GM21786 (cell line): ENCODE measurements around the gene VSIR.

Experiments used
- ATAC-seq: cut with Tn5 transposase; IDR thresholded peaks from one replicate; pipeline ENCODE4 v1.9.1; 2021; ENCODE audit not compliant: unreplicated experiment

The VSIR gene

DNA sequence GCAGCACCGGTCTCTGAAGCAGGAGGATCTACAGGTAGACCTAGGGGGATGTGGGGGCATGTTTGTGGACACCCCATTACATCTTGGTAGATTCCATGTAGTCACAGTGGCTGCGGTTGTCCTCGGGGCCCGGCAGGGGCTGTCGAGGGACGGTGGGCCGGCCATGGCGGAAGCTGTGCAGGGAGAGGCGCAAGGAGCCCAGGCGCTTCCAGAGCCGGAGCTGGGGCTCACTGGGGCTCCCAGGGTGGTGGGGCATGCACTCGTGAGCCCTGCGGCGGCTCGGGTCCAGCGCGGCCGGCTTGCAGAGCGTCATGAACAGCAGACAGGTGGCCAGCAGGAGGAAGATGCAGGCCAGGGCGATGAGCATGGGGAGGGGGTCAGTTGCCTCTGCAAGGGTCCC lies 57.5 kb downstream of the VSIR start:
- ATAC-seq: no peak

DNA sequence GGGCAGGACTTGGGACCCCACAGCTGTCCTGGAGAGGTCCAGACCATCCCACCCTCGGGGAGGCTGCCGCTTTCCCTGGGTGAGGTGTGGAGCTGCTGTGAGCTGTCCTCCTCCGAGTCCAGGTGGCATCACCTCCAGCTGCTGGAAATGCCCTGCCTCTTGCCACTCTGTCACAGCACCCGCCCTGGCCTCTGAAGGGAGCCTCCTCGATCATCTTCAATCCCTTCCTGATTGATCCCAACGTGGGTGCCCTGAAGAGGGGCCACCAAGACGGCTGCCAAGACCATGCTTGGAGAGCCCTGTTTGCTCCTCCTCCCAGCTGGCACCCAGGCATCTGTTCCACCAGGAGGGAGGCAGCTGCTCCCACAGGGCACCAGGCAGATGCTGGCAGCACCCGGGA lies 58.3 kb downstream of the VSIR start:
- ATAC-seq: no peak

DNA sequence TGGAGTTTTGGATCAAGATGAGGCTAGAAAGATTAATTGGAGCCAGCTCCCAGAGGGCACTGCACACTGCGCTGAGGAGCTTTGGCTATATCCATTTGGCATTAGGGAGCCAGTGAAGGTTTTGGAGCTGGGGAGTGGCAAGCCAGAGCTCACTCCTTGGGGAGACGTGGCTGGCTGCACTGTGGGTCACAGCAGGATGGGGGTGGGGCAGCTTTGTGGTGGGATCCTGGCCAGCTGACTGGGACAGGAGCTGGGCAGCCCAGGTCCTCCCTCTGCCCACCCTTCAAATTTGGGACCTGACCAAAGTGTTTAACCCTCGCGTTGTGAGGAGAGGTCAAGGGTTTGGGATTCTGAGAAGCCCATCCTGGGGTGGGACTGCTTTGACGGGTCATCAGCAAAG lies 58.7 kb downstream of the VSIR start:
- no peak for ATAC-seq

DNA sequence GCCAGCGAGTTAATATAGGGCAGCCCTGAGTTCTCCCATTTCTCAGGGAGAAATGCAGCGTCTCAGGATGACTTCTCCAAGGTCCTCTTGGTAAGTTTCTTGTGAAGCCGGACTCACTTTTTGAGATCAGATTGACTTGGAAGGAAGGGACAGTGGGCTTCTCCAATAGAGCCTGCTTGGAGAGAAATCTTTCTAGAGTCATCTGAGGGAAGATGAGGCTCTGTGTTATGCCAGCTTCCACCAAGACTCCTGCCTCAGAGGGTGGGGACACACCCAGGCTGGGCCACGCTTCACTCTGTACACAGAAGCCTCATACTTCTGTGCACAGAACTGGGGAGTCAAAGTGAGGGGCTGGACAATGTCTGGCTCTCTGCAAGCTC lies 59.3 kb downstream of the VSIR start:
- no peak for ATAC-seq

DNA sequence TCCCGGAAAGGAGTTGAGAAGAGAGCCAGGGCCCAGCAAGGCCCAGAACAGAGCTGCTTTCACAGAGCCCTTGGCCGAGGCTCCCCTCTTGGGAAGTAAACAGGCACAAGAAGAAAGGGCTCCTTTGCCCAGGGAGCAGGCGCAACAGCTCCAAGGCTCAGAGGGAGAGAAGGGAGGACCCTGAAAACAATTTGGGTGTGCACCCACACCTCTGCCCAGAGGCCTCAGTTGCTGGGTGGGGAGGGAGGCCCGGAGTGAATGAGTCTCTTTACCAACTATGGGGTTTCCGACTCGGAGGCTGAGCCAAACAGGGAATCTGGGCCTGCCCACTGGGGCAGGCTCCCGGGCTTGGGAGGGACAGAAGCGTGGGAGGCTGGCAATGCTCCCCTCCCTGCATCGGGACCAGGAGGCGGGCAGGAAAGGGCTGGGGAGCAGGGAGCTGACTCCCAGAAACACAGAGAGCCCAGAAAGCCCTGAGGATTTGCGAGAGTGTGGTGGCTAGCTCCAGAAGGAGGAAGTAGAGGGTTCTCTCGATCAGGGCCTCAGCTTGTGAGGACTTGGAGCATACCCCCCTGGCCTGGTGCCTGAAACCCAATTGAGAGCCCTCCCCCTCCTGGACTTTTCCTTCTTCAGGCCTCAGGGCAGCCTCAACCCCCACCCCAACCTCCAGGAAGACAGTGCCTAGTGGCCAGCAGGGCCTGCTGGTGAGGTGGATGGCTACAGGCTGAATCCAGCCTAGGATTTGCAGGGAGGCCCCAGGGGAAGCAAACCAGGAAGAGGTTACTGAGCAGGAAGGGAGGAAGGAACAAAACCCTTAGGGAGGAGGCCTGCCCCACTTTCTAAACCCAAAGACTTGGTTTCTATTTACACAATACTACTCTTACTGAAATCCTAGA lies 59.9 kb downstream of the VSIR start:
- ATAC-seq: no peak

DNA sequence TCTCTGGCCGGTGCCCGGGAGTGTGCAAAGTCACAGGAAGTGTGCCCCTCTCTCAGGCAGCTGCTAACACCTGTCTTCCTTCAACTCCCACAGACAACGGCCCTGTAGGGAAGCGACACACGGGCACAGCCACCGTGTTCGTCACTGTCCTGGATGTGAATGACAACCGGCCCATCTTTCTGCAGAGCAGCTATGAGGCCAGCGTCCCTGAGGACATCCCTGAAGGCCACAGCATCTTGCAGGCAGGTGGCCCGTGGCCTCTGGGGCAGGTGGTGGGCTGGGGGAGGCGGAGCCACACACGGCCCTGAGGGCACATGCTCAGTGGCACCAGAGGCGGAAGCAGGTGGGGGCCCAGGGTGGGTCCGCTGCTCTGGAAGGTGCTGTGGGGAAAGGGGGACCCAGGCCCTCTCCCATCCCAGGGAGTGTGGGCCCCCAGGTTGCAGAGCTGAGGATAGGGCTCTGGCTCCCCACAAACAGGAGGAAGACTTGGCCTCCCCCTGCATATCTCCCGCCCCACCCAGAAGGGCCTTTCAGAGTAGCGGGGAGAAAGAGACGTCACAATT lies 60.7 kb downstream of the VSIR start:
- no peak for ATAC-seq

DNA sequence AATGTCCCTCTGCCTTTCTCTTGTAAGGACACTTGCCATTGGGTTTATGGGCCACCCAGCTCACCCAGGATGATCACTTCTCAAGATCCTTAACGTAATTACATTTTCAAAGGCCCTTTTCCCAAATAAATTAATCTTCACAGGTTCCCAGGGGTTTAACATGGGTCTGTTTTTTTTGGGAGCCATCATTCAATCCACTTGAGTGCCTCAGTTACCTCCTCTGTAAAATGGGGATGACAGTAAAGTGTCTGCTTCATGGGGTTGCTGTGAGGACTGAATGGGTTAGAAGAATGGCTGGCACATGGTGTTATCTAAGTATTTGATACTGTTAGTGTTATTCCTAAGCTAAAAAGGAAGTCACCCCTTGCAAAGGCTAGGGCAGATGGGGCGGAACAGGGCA lies 61.1 kb downstream of the VSIR start:
- ATAC-seq: no peak

DNA sequence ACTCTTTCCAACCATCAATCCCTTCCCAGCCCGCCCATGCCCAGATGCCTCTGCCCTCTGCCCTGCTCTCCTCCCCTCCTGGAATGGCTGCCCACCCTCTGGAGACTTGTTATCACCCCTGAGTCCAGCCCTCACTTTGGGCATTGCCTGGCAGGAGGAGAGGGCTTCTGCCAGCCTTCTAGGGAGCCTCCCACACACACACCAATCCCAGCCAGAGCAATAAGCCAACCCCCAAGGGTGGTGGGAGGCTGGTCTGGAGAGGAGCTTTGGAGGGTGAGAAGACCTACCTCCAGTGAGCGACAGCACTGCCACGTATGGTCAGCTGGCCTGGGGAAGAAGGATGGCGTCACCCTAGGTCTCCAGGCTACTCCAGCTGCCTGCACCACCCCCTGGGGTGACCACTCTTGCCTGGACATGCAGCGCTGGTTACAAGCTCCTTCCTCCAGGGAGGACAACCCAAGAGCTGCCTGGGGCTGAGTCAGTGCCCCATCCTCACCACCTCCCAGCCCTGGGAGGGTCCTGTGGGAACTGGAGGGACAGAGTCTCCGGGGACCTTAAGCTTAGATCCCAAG lies 62.2 kb downstream of the VSIR start:
- no peak for ATAC-seq

DNA sequence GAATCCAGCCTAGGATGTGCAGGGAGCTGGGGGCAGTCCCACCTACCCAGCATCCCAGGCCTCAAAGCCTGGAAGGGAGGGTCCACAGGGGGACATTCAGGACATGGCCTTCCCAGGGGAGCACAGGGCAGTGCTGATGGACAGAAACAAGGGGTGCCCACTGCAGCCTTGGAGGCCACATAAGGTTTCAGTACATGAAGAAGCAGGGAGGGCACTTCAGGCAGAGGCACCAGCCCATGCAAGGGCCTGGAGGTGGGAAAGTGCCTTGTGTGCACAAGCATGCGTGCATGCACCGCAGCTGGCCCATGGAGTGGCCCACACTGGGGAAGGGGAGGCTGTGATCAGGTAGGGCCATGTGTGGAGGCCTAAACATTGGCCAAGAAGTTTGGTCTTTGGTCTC lies 62.8 kb downstream of the VSIR start:
- no peak for ATAC-seq

DNA sequence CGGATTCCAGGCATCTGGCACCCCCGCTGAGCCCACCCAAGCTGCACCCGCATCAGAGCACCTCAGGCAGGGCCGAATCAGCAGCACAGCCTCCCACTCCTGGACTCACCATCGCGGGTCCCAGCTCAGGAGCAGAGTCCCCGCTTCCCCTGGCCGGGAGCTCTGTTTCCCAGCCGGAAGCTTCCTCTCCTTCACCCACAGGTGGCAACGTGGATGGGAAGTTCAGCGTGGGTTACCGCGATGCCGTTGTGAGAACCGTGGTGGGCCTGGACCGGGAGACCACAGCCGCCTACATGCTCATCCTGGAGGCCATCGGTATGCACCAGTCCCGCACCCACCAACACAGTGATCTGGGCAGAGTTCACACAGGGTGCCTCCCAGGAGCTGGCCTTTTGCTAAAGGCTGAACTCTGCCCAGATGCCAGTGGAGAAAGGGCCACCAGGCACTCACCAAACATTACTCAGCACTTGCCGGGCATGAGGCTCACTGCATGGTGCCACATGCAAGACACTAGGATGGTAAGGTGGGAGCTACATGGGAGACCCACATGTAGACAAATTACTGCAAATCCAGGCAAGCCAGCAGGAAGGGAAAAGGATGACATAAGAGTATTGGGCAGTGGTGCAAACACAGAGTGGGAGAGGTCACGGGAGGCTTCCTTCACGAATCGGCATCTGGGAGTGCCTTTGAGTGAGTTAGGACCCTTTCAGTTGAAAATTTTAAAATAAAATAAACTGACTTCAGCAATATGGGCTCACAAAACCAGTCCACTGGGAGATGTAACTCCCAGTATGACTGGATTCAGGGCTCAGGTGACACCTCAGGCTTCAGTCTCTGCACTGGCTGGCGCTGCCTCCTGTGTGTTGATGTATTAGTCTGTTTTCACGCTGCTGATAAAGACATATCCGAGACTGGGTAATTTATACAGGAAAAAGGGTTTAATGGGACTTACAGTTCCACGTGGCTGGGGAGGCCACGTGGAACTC lies 64.1 kb downstream of the VSIR start:
- ATAC-seq: no peak

DNA sequence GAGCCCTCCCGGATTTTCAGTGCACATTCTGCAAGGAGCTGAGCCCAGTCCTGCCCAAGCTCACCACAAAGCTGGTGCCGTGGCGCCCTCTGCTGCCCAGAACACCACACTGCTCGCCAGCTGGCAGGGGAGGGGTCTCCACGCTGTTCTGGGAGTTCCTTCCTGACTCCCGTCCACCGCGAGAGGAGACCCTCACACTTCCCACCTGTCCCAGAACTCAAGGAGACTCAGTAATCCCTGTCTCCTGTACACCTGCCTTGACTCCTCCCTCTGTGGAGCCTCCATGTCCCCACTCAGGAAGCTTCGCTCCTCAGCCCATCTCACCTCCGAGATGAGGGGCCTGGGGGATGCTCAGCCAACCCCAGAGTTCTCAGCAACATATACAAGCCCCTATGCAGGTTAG lies 65.0 kb downstream of the VSIR start:
- no peak for ATAC-seq

DNA sequence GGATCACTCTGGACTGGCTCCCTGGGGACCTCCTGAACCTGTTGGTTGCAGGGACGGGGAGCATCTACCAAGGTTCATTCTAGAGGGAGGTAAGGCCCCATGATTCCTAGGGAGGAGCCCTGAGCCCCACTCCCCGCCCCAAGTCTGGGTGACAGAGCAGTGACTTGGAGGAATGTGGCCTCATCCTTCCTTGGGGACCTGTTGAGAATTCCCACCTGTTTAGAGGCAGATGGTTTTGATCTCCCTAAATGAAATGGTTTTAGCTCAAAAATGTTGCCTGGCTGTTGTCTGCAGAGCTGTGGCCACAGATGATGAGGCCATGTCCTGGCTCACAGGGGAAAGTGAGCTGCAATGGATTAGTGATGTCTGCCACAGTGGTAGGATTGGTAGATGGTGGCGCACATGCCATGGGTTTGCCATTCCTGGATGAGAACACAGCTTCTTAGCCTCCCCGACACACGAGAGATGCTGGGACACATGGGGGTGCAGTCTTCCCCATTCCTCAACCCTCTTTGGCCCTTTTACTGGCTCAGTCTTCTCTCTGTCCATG lies 66.0 kb downstream of the VSIR start:
- no peak for ATAC-seq

DNA sequence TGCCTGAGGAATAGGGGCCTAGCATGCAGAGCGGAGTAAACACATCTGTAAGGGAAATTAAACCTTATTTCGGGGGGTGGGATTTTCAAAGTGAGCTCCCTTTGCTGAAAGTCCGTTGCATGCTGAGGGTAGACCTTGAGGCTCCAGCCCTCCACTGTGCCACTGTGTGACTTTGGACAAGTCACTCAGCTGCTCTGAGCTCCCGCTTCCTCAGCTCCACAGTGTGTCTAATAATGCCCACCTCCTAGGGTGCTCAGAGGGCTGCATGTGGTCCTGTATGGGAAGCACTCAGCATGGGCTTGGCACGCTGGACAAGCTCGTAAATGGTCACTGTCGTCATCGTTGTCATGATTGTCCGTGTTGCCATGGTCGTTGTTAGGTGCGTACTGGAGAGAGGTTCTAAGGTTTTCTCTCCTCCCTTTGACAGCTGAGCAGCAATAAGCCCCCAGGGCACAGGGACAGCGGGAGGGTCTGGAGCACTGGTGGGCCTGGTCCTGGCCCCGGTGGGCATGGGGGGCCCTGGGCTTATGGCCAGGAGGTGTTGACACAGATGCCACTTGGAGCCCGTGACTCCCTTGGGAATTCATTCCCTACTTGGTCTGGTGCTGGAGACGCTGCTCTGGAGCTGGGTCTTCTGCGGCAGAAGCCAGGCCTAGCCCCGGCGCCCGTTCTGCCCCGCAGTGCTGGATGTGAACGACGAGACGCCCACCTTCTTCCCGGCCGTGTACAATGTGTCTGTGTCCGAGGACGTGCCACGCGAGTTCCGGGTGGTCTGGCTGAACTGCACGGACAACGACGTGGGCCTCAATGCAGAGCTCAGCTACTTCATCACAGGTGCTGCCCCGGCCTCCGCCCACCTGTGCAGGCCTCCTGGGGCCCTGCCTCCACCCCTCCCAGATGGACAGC lies 66.9 kb downstream of the VSIR start:
- ATAC-seq: no peak

DNA sequence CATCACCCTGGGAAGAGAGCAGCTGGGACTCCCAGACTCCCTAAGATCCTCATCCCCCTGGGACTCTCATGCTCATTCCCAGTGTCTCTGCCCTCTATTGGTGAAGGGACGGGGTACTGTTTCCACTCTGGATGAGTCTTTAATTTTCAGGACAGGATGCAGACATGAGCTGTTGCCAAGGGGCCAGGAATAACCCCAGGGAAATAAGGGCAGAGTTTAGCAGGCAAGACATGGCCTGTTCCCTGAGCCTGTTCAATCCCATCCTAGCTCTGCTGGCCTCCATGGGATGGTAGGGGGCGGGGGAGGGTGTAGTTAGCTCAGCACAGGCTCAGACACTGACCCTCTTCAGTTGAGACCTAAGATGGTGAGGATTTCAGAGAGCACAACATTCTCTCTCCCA lies 67.7 kb downstream of the VSIR start:
- ATAC-seq: no peak

DNA sequence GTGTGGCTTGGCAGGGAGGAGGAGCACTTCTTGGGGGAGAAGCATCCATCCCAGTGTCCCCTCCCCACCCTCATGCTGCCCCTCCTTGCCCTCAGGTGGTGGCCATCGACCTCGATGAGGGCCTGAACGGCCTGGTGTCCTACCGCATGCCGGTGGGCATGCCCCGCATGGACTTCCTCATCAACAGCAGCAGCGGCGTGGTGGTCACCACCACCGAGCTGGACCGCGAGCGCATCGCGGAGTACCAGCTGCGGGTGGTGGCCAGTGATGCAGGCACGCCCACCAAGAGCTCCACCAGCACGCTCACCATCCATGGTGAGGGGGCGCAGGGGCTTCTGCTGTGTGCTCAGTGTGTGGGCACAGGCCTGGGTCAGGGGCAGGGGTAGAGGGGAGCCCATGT lies 68.5 kb downstream of the VSIR start:
- ATAC-seq: no peak

DNA sequence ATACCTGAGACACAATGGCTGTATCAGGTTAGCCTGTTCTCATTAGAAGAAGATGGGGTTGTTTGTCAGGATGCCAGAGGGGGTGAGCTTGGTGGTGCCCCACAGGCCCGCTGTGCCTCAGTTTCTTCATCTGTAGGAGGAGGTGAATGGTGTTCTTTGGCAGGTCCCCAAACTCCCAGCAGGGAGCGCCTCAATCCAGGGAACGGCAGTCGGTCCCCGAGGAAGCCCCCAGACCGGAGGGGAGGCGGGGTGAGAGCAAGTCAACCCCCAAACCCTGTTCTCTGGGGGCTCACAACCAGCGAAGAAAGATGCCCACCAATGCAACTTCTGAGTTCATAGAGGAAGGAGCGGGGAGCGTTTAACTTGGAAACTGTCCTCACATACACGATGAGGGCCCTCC lies 69.7 kb downstream of the VSIR start:
- no peak for ATAC-seq

DNA sequence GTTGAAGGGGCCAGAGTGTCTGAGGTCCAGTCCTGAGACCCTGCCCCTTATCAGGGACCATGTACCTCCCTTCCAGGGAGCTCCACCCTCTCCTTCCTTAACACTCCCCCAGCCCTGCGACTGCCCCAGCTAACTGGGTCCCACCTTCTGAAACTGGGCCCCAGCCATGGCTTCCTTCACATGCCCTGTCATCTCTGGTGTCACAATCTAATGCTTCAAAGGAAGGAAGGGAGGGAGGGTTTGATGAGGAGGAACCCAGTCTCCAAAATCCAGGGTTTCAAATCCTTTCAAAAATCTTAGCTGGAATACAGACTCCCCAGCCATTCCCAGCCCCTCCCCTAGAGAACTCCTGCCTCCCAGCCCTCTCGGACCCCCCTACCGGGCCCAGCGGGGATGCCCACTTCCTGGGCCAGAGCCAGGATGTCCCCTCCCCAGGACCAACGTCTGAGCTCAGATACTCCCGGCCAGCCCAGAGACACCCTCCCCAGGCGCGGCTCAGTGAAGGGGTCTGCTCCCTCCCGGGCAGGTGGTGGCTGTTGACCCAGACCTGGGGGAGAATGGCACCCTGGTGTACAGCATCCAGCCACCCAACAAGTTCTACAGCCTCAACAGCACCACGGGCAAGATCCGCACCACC lies 71.7 kb downstream of the VSIR start:
- no peak for ATAC-seq

DNA sequence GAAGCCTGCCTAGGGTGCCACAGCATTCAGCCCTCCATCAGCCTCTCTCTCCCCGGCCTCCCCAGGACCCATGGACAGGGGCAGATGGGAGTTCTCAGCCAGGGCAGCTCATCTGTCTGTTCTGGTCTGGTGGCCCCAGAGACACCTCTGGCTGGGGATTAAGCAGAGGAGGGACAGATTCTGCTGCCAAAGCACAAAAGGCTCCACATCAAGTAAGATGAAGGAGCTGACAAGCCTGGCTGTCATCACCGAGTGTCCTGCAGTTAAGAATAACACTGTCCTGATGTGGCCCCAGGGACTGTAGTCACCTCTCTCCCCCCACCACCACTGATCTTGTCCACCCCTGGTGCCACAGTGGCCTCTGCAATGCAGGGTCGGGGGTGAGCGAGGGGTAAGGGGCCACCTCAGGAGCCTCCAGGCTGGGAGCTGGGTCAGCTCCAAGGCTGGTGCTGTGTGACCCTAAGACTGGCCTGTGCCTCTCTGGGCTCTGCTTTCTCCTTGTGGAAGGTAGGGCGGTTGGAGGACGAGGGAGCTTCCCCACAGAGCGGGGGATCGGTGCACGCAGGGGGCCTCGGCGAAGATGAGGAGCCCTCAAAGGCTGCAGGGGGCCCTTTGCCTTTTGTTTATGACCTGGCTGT lies 72.5 kb downstream of the VSIR start:
- ATAC-seq: no peak

DNA sequence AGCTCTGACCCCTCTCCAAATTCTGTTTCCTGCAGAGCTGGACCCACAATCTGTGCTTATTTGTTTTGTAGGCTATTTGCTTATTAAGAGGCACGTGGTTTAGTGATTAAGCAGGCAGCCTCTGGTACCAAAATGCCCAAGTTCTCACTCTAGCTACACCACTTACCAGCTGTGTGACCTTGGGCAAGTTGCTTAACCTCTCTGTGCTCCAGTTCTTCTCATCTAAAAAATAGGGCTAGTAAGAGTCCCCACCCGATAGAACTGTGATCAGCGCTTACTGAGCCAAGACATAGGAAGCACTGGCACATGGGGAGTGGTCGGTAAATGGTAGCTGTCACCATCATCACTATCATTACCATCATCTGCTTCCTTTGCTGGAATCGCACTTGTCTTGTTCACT lies 74.6 kb downstream of the VSIR start:
- no peak for ATAC-seq
